Panc1 (cell line): ENCODE data around the gene MARVELD3. TPM values are rescaled to one million over a fixed set of nuclear protein-coding genes. Genes with fewer than 3 reads are reported as not detected.

Source experiments
- ATAC-seq: fragments of 200-7000 bp; cut with Tn5 transposase; 2 replicates; pipeline ENCODE4 v1.9.1; 2020; ENCODE audit warnings: mild to moderate bottlenecking, moderate library complexity
- BruUV-seq: library from RNA; stranded (reverse); fragments of 400-500 nt; replicated peaks from 2 replicates; lab custom pipeline; 2021; lab: Mats Ljungman, UMichigan
- CTCF ChIA-PET: fragments of 300-600 bp; sonication (Branson Sonifier 250); formaldehyde crosslinking; loops from one replicate; lab custom pipeline; 2022; ENCODE audit warnings: antibody characterized with exemption; lab: Charles Lee
- POLR2A ChIA-PET: fragments of 300-600 bp; sonication (Branson Sonifier 250); formaldehyde crosslinking; loops from one replicate; lab custom pipeline; 2022; ENCODE audit warnings: antibody characterized with exemption; lab: Charles Lee
- DNase-seq: peaks from one replicate; pipeline ENCODE4 v3.0.0-alpha.2; 2010; ENCODE audit warnings: low read depth, low spot score
- H3K27ac ChIP-seq: 2 replicates; pipeline ENCODE4 v1.5.1; 2011; ENCODE audit warnings: mild to moderate bottlenecking, low read length, inconsistent platforms
- H3K27me3 ChIP-seq: fragments of 200-500 bp; sonication (Bioruptor generic); 2 replicates; pipeline ENCODE4 v1.6.0; 2014; ENCODE audit warnings: low read length, inconsistent platforms; ENCODE audit not compliant: control insufficient read depth, insufficient read depth
- H3K36me3 ChIP-seq: fragments of 200-500 bp; sonication (Bioruptor generic); 2 replicates; pipeline ENCODE4 v1.5.1; 2014; ENCODE audit warnings: inconsistent platforms, mild to moderate bottlenecking, low read length, moderate library complexity; ENCODE audit not compliant: control insufficient read depth, insufficient read depth
- H3K4me1 ChIP-seq: 2 replicates; pipeline ENCODE4 v1.5.1; 2011; ENCODE audit warnings: inconsistent platforms, mild to moderate bottlenecking, low read length, moderate library complexity; ENCODE audit not compliant: control insufficient read depth, insufficient read depth
- H3K4me3 ChIP-seq, 2 experiments: 2 replicates each; pipeline ENCODE4 v1.5.1; 2011 to 2012; ENCODE audit warnings: low read depth in 2 of 2, low read length in 2 of 2, mild to moderate bottlenecking in 2 of 2, inconsistent platforms in 1 of 2, moderate library complexity in 1 of 2
- H3K9me3 ChIP-seq: fragments of 200-500 bp; sonication (Bioruptor generic); 2 replicates; pipeline ENCODE4 v1.5.1; 2014; ENCODE audit warnings: low read depth, mild to moderate bottlenecking, inconsistent platforms, low read length, moderate library complexity; ENCODE audit not compliant: control insufficient read depth, insufficient read depth
- POLR2AphosphoS5 ChIP-seq: IDR thresholded peaks from 2 replicates; pipeline ENCODE4 v1.6.1; 2012; ENCODE audit warnings: mild to moderate bottlenecking, low read depth, low read length, moderate library complexity
- REST ChIP-seq, 2 experiments: IDR thresholded peaks; 2 replicates each; pipeline ENCODE4 v1.6.1; 2011 to 2012; ENCODE audit warnings: low read depth in 2 of 2, control low read depth in 1 of 2, low read length in 1 of 2, mild to moderate bottlenecking in 1 of 2, moderate library complexity in 1 of 2; ENCODE audit not compliant: insufficient read depth in 1 of 2
- SIN3A ChIP-seq: IDR thresholded peaks from 2 replicates; pipeline ENCODE4 v1.6.1; 2012; ENCODE audit warnings: low read depth, mild to moderate bottlenecking, low read length, moderate library complexity, borderline replicate concordance; ENCODE audit not compliant: insufficient read depth
- TCF7L2 ChIP-seq: IDR thresholded peaks from 2 replicates; pipeline ENCODE4 v1.6.1; 2011; ENCODE audit warnings: mild to moderate bottlenecking, low read depth, low read length, inconsistent platforms
- in situ Hi-C: cut with HindIII; loops from 2 replicates; pipeline ENCODE4 v1.10.0; 2016; ENCODE audit warnings: low sequenced_read_pairs, low pct_unique_long_range_greater_than_20kb
- intact Hi-C: fragments of 100-400 bp; cut with micrococcal nuclease; formaldehyde crosslinking; loops from one replicate; pipeline ENCODE4 v1.10.0; 2022; ENCODE audit not compliant: unreplicated experiment
- total RNA-seq: library from RNA; stranded (reverse); gene quantifications from one replicate; pipeline ENCODE4 v1.2.1, GENCODE V29; 2021; ENCODE audit not compliant: unreplicated experiment

Gene MARVELD3
- total RNA-seq, 1 experiment from 2014 or later = 0.08 TPM

DNA sequence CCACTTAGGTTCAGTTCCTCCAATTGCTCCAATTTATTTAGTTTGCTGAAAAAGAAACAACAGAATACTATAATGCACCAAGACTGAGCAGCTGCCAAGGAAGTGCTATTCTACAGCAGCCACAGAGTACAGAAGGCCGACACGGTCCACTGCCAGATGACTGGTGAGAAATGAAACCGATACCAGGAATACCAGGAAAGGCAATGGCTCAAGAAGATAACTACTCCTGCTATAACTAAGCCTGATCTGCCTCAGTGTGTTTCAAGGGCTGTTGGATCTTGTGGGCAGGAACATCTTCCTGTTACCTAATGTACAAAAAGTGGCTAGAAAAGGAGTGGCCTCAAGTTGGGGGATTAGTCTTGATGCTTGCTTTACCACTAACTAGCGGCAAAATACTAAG, 32.8 kb downstream of the MARVELD3 start:
- intact Hi-C loops = no loop called here
- BruUV-seq = no TSS peak
- Histone ChIP-seq H3K4me3 (no peak overlapping the region), H3K4me1 (no peaks in the 10 kb centered on the region), H3K36me3 (peaks cover 2% of the 10 kb centered on the region), H3K27ac (no peak overlapping the region), H3K27me3 (no peaks in the 10 kb centered on the region), H3K9me3 (no peaks in the 10 kb centered on the region)
- DNase-seq = no peak
- CTCF ChIA-PET = no interaction called here
- no peak for ATAC-seq
- TF ChIP-seq REST (IDR thresholded peaks at IDR 0.05; ENCODE audit: insufficient read depth in 1 of 2, low read depth in 2 of 2, low read length in 1 of 2) (no peak), TCF7L2 (no peak)
- in situ Hi-C loops = no loop called here
- POLR2A ChIA-PET = no interaction called here

DNA sequence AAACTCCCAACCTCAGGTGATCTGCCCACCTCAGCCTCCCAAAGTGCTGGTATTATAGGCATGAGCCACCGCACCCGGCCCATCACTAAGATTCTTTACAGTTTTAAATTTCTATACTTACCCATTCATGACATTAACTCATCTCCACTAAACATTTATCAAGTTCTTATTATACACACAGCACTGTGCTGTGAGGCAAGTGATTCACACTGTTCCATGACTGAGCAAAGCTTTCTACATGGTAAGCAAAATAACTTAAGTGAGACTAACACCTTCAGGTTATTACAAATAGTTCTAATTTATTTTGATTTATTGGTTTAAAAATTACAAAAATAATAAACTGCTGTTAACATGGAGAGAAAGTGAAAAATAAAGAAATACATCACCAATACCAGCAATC, 33.5 kb downstream of the MARVELD3 start:
- POLR2A ChIA-PET = no interaction called here
- in situ Hi-C loops = no loop called here

More for the DNA sequence above, 33.5 kb downstream of the MARVELD3 start:
- CTCF ChIA-PET = no interaction called here
- BruUV-seq = no TSS peak
- H3K27me3 ChIP-seq = no peaks in the 10 kb centered on the region
- ATAC-seq = no peak
- TF ChIP-seq REST (IDR thresholded peaks at IDR 0.05; ENCODE audit: insufficient read depth in 1 of 2, low read depth in 2 of 2, low read length in 1 of 2) (no peak), POLR2AphosphoS5 (no peak), TCF7L2 (no peak), SIN3A (no peak)
- peaks cover 2% of the 10 kb centered on the region for H3K36me3 ChIP-seq
- H3K27ac ChIP-seq = no peak overlapping the region
- H3K9me3 ChIP-seq = no peaks in the 10 kb centered on the region
- no peak overlapping the region for H3K4me3 ChIP-seq
- DNase-seq = no peak
- no peaks in the 10 kb centered on the region for H3K4me1 ChIP-seq
- intact Hi-C loops = no loop called here
